HCT116 (cell line): ENCODE results near the gene OSBPL1A. TPM values are rescaled to one million over a fixed set of nuclear protein-coding genes. Genes with fewer than 3 reads are reported as not detected.

Experiments
- ATAC-seq: fragments of 200-7000 bp; cut with Tn5 transposase; 2 replicates; pipeline ENCODE4 v1.9.1; 2020; ENCODE audit warnings: mild to moderate bottlenecking, moderate library complexity
- BruUV-seq: library from RNA; stranded (reverse); fragments of 400-500 nt; replicated peaks from 2 replicates; lab custom pipeline; 2021; lab: Mats Ljungman, UMichigan
- CTCF ChIA-PET: fragments of 300-600 bp; sonication (Branson Sonifier 250); formaldehyde crosslinking; loops from one replicate; lab custom pipeline; 2021; ENCODE audit warnings: antibody characterized with exemption; lab: Charles Lee
- POLR2A ChIA-PET: fragments of 300-600, 350-600 bp; sonication (Branson Sonifier 250); formaldehyde crosslinking; loops from one replicate; lab custom pipeline; 2021; ENCODE audit warnings: antibody characterized with exemption; lab: Charles Lee
- RAD21 ChIA-PET, 2 experiments: fragments of 300-600 bp; sonication (Branson Sonifier 250); formaldehyde crosslinking; loops; one replicate each; lab custom pipeline; 2023; ENCODE audit warnings: low total read pairs in 2 of 2; ENCODE audit not compliant: uncharacterized antibody in 2 of 2, unreplicated experiment in 2 of 2, low non-redundant PET in 1 of 2; lab: Charles Lee
- DNase-seq: peaks from one replicate; pipeline ENCODE4 v3.0.0-alpha.2; 2010; ENCODE audit warnings: low read depth, low spot score
- H2AFZ ChIP-seq: fragments of 200-600 bp; shearing (Covaris generic), sonication (generic); 2 replicates; pipeline ENCODE4 v1.6.1; 2017; ENCODE audit warnings: low read depth, mixed run types, mixed read lengths, antibody characterized with exemption, low read length; ENCODE audit not compliant: poor library complexity, severe bottlenecking
- H3K27ac ChIP-seq: 2 replicates; pipeline ENCODE4 v1.5.1; 2012; ENCODE audit warnings: low read depth, low read length
- H3K27me3 ChIP-seq: fragments of 200-600 bp; sonication (generic); 2 replicates; pipeline ENCODE4 v1.6.1; 2016; ENCODE audit warnings: mixed run types, low read length, mixed read lengths; ENCODE audit not compliant: insufficient read depth
- H3K36me3 ChIP-seq, 2 experiments: fragments of 200-500 bp in 1 of 2; fragments of 200-600 bp in 1 of 2; sonication (Bioruptor generic) in 1 of 2; sonication (generic) in 1 of 2; 2 replicates each; pipeline versions ENCODE4 v1.5.1 to v1.6.1; 2014 to 2016; ENCODE audit warnings: low read length in 2 of 2, inconsistent platforms in 1 of 2, mixed read lengths in 1 of 2, mixed run types in 1 of 2; ENCODE audit not compliant: insufficient read depth in 2 of 2, control insufficient read depth in 1 of 2
- H3K4me1 ChIP-seq, 2 experiments: fragments of 200-600 bp in 1 of 2; sonication (generic) in 1 of 2; 2 replicates each; pipeline versions ENCODE4 v1.5.1 to v1.6.1; 2012 to 2017; ENCODE audit warnings: low read length in 2 of 2, inconsistent platforms in 1 of 2, mild to moderate bottlenecking in 1 of 2, mixed read lengths in 1 of 2, mixed run types in 1 of 2, moderate library complexity in 1 of 2; ENCODE audit not compliant: insufficient read depth in 2 of 2, control insufficient read depth in 1 of 2
- H3K4me2 ChIP-seq: fragments of 200-600 bp; sonication (generic); 2 replicates; pipeline ENCODE4 v1.6.1; 2017; ENCODE audit warnings: mixed run types, low read length, mixed read lengths
- H3K4me3 ChIP-seq, 2 experiments: fragments of 200-600 bp in 1 of 2; sonication (generic) in 1 of 2; replicated peaks in 1 of 2; 2 replicates each; pipeline ENCODE4 v1.5.1; 2011 to 2016; ENCODE audit warnings: low read length in 2 of 2, control low read depth in 1 of 2, low read depth in 1 of 2, mild to moderate bottlenecking in 1 of 2, mixed read lengths in 1 of 2, mixed run types in 1 of 2
- H3K79me2 ChIP-seq: fragments of 200-600 bp; sonication (generic); 2 replicates; pipeline ENCODE4 v1.6.1; 2017; ENCODE audit warnings: mild to moderate bottlenecking, mixed run types, low read length, moderate library complexity, mixed read lengths; ENCODE audit not compliant: insufficient read depth
- H3K9ac ChIP-seq: fragments of 200-600 bp; sonication (generic); 2 replicates; pipeline ENCODE4 v1.6.1; 2016; ENCODE audit warnings: low read length, mixed read lengths
- H3K9me2 ChIP-seq: fragments of 200-600 bp; sonication (generic), shearing (Covaris generic); 2 replicates; pipeline ENCODE4 v1.6.1; 2017; ENCODE audit warnings: mixed run types, mild to moderate bottlenecking, moderate library complexity; ENCODE audit not compliant: insufficient read depth
- H3K9me3 ChIP-seq, 2 experiments: fragments of 200-500 bp in 1 of 2; fragments of 200-600 bp in 1 of 2; sonication (Bioruptor generic) in 1 of 2; sonication (generic) in 1 of 2; 2 replicates each; pipeline ENCODE4 v1.6.1; 2014 to 2017; ENCODE audit warnings: low read length in 2 of 2, mixed read lengths in 2 of 2, inconsistent platforms in 1 of 2, low read depth in 1 of 2, mild to moderate bottlenecking in 1 of 2, mixed run types in 1 of 2, moderate library complexity in 1 of 2; ENCODE audit not compliant: control insufficient read depth in 1 of 2, insufficient read depth in 1 of 2
- H4K20me1 ChIP-seq: fragments of 200-600 bp; sonication (generic), shearing (Covaris generic); 2 replicates; pipeline ENCODE4 v1.6.1; 2017; ENCODE audit warnings: mixed run types, mild to moderate bottlenecking, moderate library complexity; ENCODE audit not compliant: insufficient read depth
- CTCF ChIP-seq, 3 experiments: fragments of 200-600 bp in 1 of 3; sonication (generic) in 1 of 3; IDR thresholded peaks in 2 of 3; conservative IDR thresholded peaks in 1 of 3; 2 replicates each; pipeline ENCODE4 v1.5.1; 2012 to 2017; ENCODE audit warnings: low read depth in 2 of 3, low read length in 2 of 3, antibody characterized with exemption in 1 of 3, borderline replicate concordance in 1 of 3, control low read depth in 1 of 3, mild to moderate bottlenecking in 1 of 3, mixed read lengths in 1 of 3, mixed run types in 1 of 3, moderate library complexity in 1 of 3; ENCODE audit not compliant: insufficient read depth in 1 of 3
- EGR1 ChIP-seq: IDR thresholded peaks from 2 replicates; pipeline ENCODE4 v1.6.1; 2012; ENCODE audit warnings: low read depth
- FOSL1 ChIP-seq: IDR thresholded peaks from 2 replicates; pipeline ENCODE4 v1.6.1; 2012; ENCODE audit warnings: low read depth
- MAX ChIP-seq: IDR thresholded peaks from 2 replicates; pipeline ENCODE4 v1.6.1; 2012
- POLR2A ChIP-seq: IDR thresholded peaks from 2 replicates; pipeline ENCODE4 v1.7.0; 2011; ENCODE audit warnings: borderline replicate concordance; ENCODE audit not compliant: insufficient read depth, insufficient read length; ENCODE audit errors: extremely low read depth
- POLR2AphosphoS5 ChIP-seq: IDR thresholded peaks from 2 replicates; pipeline ENCODE4 v1.6.1; 2011; ENCODE audit warnings: mild to moderate bottlenecking, low read depth, low read length, moderate library complexity
- SIN3A ChIP-seq: IDR thresholded peaks from 2 replicates; pipeline ENCODE4 v1.6.1; 2012; ENCODE audit warnings: low read depth
- TCF7L2 ChIP-seq: IDR thresholded peaks from 2 replicates; pipeline ENCODE4 v1.7.0; 2011; ENCODE audit warnings: borderline replicate concordance, inconsistent platforms; ENCODE audit not compliant: insufficient read depth, insufficient read length; ENCODE audit errors: extremely low read depth
- ZFX ChIP-seq: fragments of 450-650 bp; IDR thresholded peaks from 2 replicates; pipeline ENCODE4 v1.6.1; 2017
- ZNF274 ChIP-seq: fragments of 200-500 bp; sonication (Bioruptor generic); IDR thresholded peaks from 2 replicates; pipeline ENCODE4 v1.6.1; 2014; ENCODE audit warnings: mild to moderate bottlenecking, low read depth, low read length, inconsistent platforms
- intact Hi-C: fragments of 100-400 bp; cut with micrococcal nuclease; formaldehyde crosslinking; loops from 2 replicates; pipeline ENCODE4 v1.10.0; 2022
- total RNA-seq: library from RNA; stranded (reverse); gene quantifications from one replicate; pipeline ENCODE4 v1.2.1, GENCODE V29; 2021; ENCODE audit not compliant: unreplicated experiment
- TF ChIP-seq, protein P1 (sequence below): IDR thresholded peaks from 2 replicates; pipeline ENCODE4 v1.6.1; 2011; ENCODE audit warnings: mild to moderate bottlenecking, low read length, moderate library complexity; ENCODE audit not compliant: insufficient replicate concordance; ENCODE audit errors: extremely low read depth

The OSBPL1A gene
- total RNA-seq, 1 experiment from 2014 or later, result 18.9 TPM

- no peak overlapping the region for H2AFZ ChIP-seq
- H3K4me1 ChIP-seq, result peaks cover 7% of the 10 kb centered on the region in 2 experiments; a peak in 3 of 4 replicates
- no peak for DNase-seq
- no peaks in the 10 kb centered on the region for H3K79me2 ChIP-seq
- intact Hi-C loops, result no loop called here
- H3K9me3 ChIP-seq, result no peaks in the 10 kb centered on the region
- TF ChIP-seq SIN3A (no peak), POLR2A (no peak), ZFX (no peak), FOSL1 (no peak), TCF7L2 (no peak), MAX (no peak), POLR2AphosphoS5 (no peak), CTCF (IDR thresholded peaks at IDR 0.05 in 2 of 3, conservative IDR thresholded peaks at IDR 0.05 in 1 of 3; ENCODE audit: borderline replicate concordance in 1 of 3, insufficient read depth in 1 of 3, low read depth in 2 of 3, low read length in 2 of 3) (no peak), ZNF274 (no peak), EGR1 (no peak)
- TF ChIP-seq, protein P1, sequence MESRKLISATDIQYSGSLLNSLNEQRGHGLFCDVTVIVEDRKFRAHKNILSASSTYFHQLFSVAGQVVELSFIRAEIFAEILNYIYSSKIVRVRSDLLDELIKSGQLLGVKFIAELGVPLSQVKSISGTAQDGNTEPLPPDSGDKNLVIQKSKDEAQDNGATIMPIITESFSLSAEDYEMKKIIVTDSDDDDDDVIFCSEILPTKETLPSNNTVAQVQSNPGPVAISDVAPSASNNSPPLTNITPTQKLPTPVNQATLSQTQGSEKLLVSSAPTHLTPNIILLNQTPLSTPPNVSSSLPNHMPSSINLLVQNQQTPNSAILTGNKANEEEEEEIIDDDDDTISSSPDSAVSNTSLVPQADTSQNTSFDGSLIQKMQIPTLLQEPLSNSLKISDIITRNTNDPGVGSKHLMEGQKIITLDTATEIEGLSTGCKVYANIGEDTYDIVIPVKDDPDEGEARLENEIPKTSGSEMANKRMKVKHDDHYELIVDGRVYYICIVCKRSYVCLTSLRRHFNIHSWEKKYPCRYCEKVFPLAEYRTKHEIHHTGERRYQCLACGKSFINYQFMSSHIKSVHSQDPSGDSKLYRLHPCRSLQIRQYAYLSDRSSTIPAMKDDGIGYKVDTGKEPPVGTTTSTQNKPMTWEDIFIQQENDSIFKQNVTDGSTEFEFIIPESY, result no peak
- no peaks in the 10 kb centered on the region for H3K27me3 ChIP-seq
- no peaks in the 10 kb centered on the region for H4K20me1 ChIP-seq
- CTCF ChIA-PET, result no interaction called here
- no peaks in the 10 kb centered on the region for H3K9me2 ChIP-seq
- no peak for ATAC-seq
- H3K36me3 ChIP-seq, result peaks cover 0 to 2% of the 10 kb centered on the region in 2 experiments; a peak in 2 of 4 replicates
- RAD21 ChIA-PET, result no interaction called here
- H3K4me3 ChIP-seq, result no peak overlapping the region
- H3K9ac ChIP-seq, result no peak overlapping the region
- BruUV-seq, result no TSS peak
- H3K27ac ChIP-seq, result no peak overlapping the region
- POLR2A ChIA-PET, result no interaction called here
- no peak overlapping the region for H3K4me2 ChIP-seq
Measured at GRCh38 chr18:24161304-24161703, 236.3 kb downstream of the OSBPL1A start.
